Neuronal stem cell (in vitro differentiated cells): Measurements from ENCODE around the gene SHMT2.

Source experiments
- DNase-seq: peaks from one replicate; pipeline ENCODE4 v3.0.0-alpha.2; 2013; ENCODE audit warnings: low spot score
- H2AFZ ChIP-seq: one replicate; pipeline ENCODE4 v1.6.1; 2013; ENCODE audit warnings: mild to moderate bottlenecking, low read length, inconsistent platforms
- H2AK5ac ChIP-seq: 2 replicates; pipeline ENCODE4 v1.6.1; 2013; ENCODE audit warnings: low read depth, mild to moderate bottlenecking, inconsistent platforms, low read length, moderate library complexity, mixed read lengths
- H2BK120ac ChIP-seq: 2 replicates; pipeline ENCODE4 v1.6.1; 2013; ENCODE audit warnings: low read depth, mild to moderate bottlenecking, inconsistent platforms, low read length, moderate library complexity, mixed read lengths
- H2BK12ac ChIP-seq: one replicate; pipeline ENCODE4 v1.6.1; 2013; ENCODE audit warnings: low read length, inconsistent platforms
- H2BK15ac ChIP-seq: 2 replicates; pipeline ENCODE4 v1.6.1; 2013; ENCODE audit warnings: mild to moderate bottlenecking, low read length, inconsistent platforms, mixed read lengths
- H2BK5ac ChIP-seq: one replicate; pipeline ENCODE4 v1.6.1; 2013; ENCODE audit warnings: inconsistent platforms, mild to moderate bottlenecking, low read length, moderate library complexity
- H3K14ac ChIP-seq: one replicate; pipeline ENCODE4 v1.6.1; 2013; ENCODE audit warnings: low read length, inconsistent platforms
- H3K18ac ChIP-seq: 2 replicates; pipeline ENCODE4 v1.6.1; 2013; ENCODE audit warnings: low read length, inconsistent platforms
- H3K23ac ChIP-seq: 2 replicates; pipeline ENCODE4 v1.6.1; 2013; ENCODE audit warnings: low read depth, mild to moderate bottlenecking, mixed read lengths, low read length, inconsistent platforms; ENCODE audit not compliant: poor library complexity
- H3K27ac ChIP-seq: replicated peaks from 3 replicates; pipeline ENCODE4 v1.5.1; 2013; ENCODE audit warnings: low read length, inconsistent platforms
- H3K27me3 ChIP-seq, 3 experiments: 2 replicates each; pipeline ENCODE4 v1.6.1; 2013; ENCODE audit warnings: low read length in 3 of 3, mild to moderate bottlenecking in 2 of 3, inconsistent platforms in 1 of 3, low read depth in 1 of 3, mixed read lengths in 1 of 3, moderate library complexity in 1 of 3; ENCODE audit not compliant: control insufficient read depth in 3 of 3, insufficient read depth in 3 of 3
- H3K36me3 ChIP-seq, 2 donors: replicated peaks in 1 of 2; 2 replicates each; pipeline ENCODE4 v1.6.1; 2013; ENCODE audit warnings: low read length in 2 of 2; ENCODE audit not compliant: control insufficient read depth in 2 of 2, insufficient read depth in 2 of 2
- H3K4ac ChIP-seq: 2 replicates; pipeline ENCODE4 v1.6.1; 2013; ENCODE audit warnings: inconsistent platforms, mild to moderate bottlenecking, low read length, moderate library complexity
- H3K4me1 ChIP-seq, 2 donors: 1 replicate in 1 of 2; 2 replicates in 1 of 2; pipeline ENCODE4 v1.6.1; 2013; ENCODE audit warnings: low read length in 2 of 2, low read depth in 1 of 2; ENCODE audit not compliant: control insufficient read depth in 2 of 2, insufficient read depth in 1 of 2
- H3K4me2 ChIP-seq: one replicate; pipeline ENCODE4 v1.6.1; 2013; ENCODE audit warnings: mild to moderate bottlenecking, low read length, inconsistent platforms; ENCODE audit not compliant: insufficient read depth, poor library complexity, severe bottlenecking
- H3K4me3 ChIP-seq, 2 donors: 2 replicates each; pipeline ENCODE4 v1.5.1; 2013; ENCODE audit warnings: low read length in 2 of 2, mild to moderate bottlenecking in 2 of 2, inconsistent platforms in 1 of 2, moderate library complexity in 1 of 2
- H3K79me1 ChIP-seq: one replicate; pipeline ENCODE4 v1.6.1; 2013; ENCODE audit warnings: low read depth, mild to moderate bottlenecking, inconsistent platforms, low read length, moderate library complexity
- H3K9ac ChIP-seq: one replicate; pipeline ENCODE4 v1.6.1; 2013; ENCODE audit warnings: mild to moderate bottlenecking, low read depth, low read length, inconsistent platforms; ENCODE audit not compliant: poor library complexity
- H3K9me3 ChIP-seq, 2 donors: replicated peaks in 1 of 2; 2 replicates each; pipeline versions ENCODE3 to v1.6.1; 2013; ENCODE audit warnings: low read length in 2 of 2, mild to moderate bottlenecking in 2 of 2, inconsistent platforms in 1 of 2, low read depth in 1 of 2, mixed read lengths in 1 of 2, moderate library complexity in 1 of 2; ENCODE audit not compliant: control insufficient read depth in 2 of 2, insufficient read depth in 1 of 2
- H4K8ac ChIP-seq: one replicate; pipeline ENCODE4 v1.6.1; 2013; ENCODE audit warnings: low read depth, mild to moderate bottlenecking, inconsistent platforms, low read length, moderate library complexity
- H4K91ac ChIP-seq: one replicate; pipeline ENCODE4 v1.6.1; 2013; ENCODE audit warnings: low read length, low read depth, mild to moderate bottlenecking, inconsistent platforms; ENCODE audit not compliant: poor library complexity
- WGBS, 2 donors: extraction: QIAGEN DNeasy Blood & Tissue Kit; methylation state at CpG; one replicate each; pipeline ENCODE4 v1.1.7; 2013; ENCODE audit warnings: missing lambda C conversion rate in 2 of 2, mixed read lengths in 1 of 2; ENCODE audit not compliant: insufficient read length in 2 of 2, insufficient replicate concordance in 1 of 2; ENCODE audit errors: extremely low coverage in 2 of 2; 5-methylcytosine and 5-hydroxymethylcytosine counted together

The SHMT2 gene

GRCh38 chr12:57195186-57195585, 34.3 kb upstream of the SHMT2 start:
- Histone ChIP-seq H2BK15ac (no peak overlapping the region), H3K36me3 (peaks cover 99 to 100% of the 10 kb centered on the region in 2 donors)
- WGBS, 2 donors = no CpG with 5 or more reads among the region's 19 CpGs

GRCh38 chr12:57195611-57196371, 33.7 kb upstream of the SHMT2 start:
- Histone ChIP-seq H3K27ac (no peak overlapping the region), H2BK120ac (no peak overlapping the region), H2BK5ac (peak overlapping the region; percentile 66), H3K23ac (peak overlapping the region; percentile 73), H3K79me1 (peaks cover 12% of the 10 kb centered on the region), H4K8ac (peak overlapping the region; percentile 43), H3K9ac (peak overlapping the region; percentile 44), H3K4me3 (no peak overlapping the region), H2AK5ac (no peak overlapping the region), H3K14ac (no peak overlapping the region), H2BK12ac (peak overlapping the region; percentile 58), H3K4ac (no peak overlapping the region), H3K9me3 (peaks cover 0 to 8% of the 10 kb centered on the region in 2 donors), H3K4me1 (no peaks in the 10 kb centered on the region), H2BK15ac (no peak overlapping the region), H3K27me3 (no peaks in the 10 kb centered on the region), H4K91ac (no peak overlapping the region), H3K4me2 (no peak overlapping the region), H3K36me3 (peaks cover 94 to 100% of the 10 kb centered on the region in 2 donors), H2AFZ (no peak overlapping the region), H3K18ac (no peak overlapping the region)
- no peak for DNase-seq
- no CpG with 5 or more reads among the region's 34 CpGs for WGBS, 2 donors

More at GRCh38 chr12:57195186-57195585, 34.3 kb upstream of the SHMT2 start:
- no peak overlapping the region for H2BK12ac ChIP-seq
- H3K23ac ChIP-seq = peak overlapping the region; percentile 55
- DNase-seq = no peak
- no peak overlapping the region for H4K91ac ChIP-seq
- H3K4me1 ChIP-seq = no peaks in the 10 kb centered on the region
- no peak overlapping the region for H3K4ac ChIP-seq
- H3K27ac ChIP-seq = no peak overlapping the region
- H2AFZ ChIP-seq = no peak overlapping the region
- no peak overlapping the region for H3K14ac ChIP-seq
- no peak overlapping the region for H2AK5ac ChIP-seq
- no peak overlapping the region for H2BK120ac ChIP-seq
- no peak overlapping the region for H3K4me2 ChIP-seq
- peak overlapping the region; percentile 48 for H3K18ac ChIP-seq
- H3K9ac ChIP-seq = peak overlapping the region; percentile 12
- no peaks in the 10 kb centered on the region for H3K27me3 ChIP-seq
- H4K8ac ChIP-seq = no peak overlapping the region
- peaks cover 0 to 8% of the 10 kb centered on the region in 2 donors for H3K9me3 ChIP-seq
- H3K79me1 ChIP-seq = peaks cover 12% of the 10 kb centered on the region
- H3K4me3 ChIP-seq = no peak overlapping the region
- H2BK5ac ChIP-seq = peak overlapping the region; percentile 66

GRCh38 chr12:57196439-57196838, 33.1 kb upstream of the SHMT2 start:
- Histone ChIP-seq H3K4me3 (no peak overlapping the region), H2BK15ac (no peak overlapping the region), H2BK5ac (peak overlapping the region; percentile 75), H3K4me2 (no peak overlapping the region), H3K27ac (no peak overlapping the region), H3K36me3 (peaks cover 94 to 100% of the 10 kb centered on the region in 2 donors), H2AK5ac (no peak overlapping the region), H3K27me3 (no peaks in the 10 kb centered on the region), H3K79me1 (peaks cover 12% of the 10 kb centered on the region), H3K23ac (peak overlapping the region; percentile 80), H3K9me3 (peaks cover 0 to 7% of the 10 kb centered on the region in 2 donors), H2BK12ac (no peak overlapping the region), H3K4me1 (no peaks in the 10 kb centered on the region), H3K18ac (no peak overlapping the region), H3K9ac (peak overlapping the region; percentile 21), H2AFZ (no peak overlapping the region), H4K91ac (no peak overlapping the region), H4K8ac (no peak overlapping the region), H2BK120ac (peak overlapping the region; percentile 72), H3K14ac (no peak overlapping the region), H3K4ac (no peak overlapping the region)
- DNase-seq = no peak
- no CpG with 5 or more reads among the region's 4 CpGs for WGBS, 2 donors

- WGBS, 2 donors = no CpG with 5 or more reads among the region's 22 CpGs
- peaks cover 10% of the 10 kb centered on the region for H3K79me1 ChIP-seq
- peaks cover 93 to 100% of the 10 kb centered on the region in 2 donors for H3K36me3 ChIP-seq
These were observed 32.6 kb upstream of the SHMT2 start for GRCh38 chr12:57196956-57197355.

More at GRCh38 chr12:57196956-57197355, 32.6 kb upstream of the SHMT2 start:
- Histone ChIP-seq H4K91ac (no peak overlapping the region), H2AFZ (no peak overlapping the region), H2BK12ac (no peak overlapping the region), H2AK5ac (no peak overlapping the region), H3K4me3 (no peak overlapping the region), H4K8ac (no peak overlapping the region), H3K4ac (no peak overlapping the region), H3K27me3 (no peaks in the 10 kb centered on the region), H2BK15ac (no peak overlapping the region), H3K4me2 (no peak overlapping the region), H2BK120ac (peak overlapping the region; percentile 72), H3K4me1 (no peaks in the 10 kb centered on the region), H3K18ac (no peak overlapping the region), H2BK5ac (peak overlapping the region; percentile 75), H3K9ac (no peak overlapping the region), H3K14ac (no peak overlapping the region), H3K9me3 (peaks cover 0 to 2% of the 10 kb centered on the region in 2 donors), H3K27ac (no peak overlapping the region), H3K23ac (peak overlapping the region; percentile 80)
- no peak for DNase-seq
